GM12878 (cell line): ENCODE results near the gene GNAQ. TPM values are rescaled to one million over a fixed set of nuclear protein-coding genes. Genes with fewer than 3 reads are reported as not detected.

ENCODE experiments used
- ATAC-seq: fragments of 200-7000 bp; cut with Tn5 transposase; 3 replicates; pipeline ENCODE4 v1.9.1; 2020; ENCODE audit warnings: mild to moderate bottlenecking, moderate library complexity
- BruUV-seq: library from RNA; stranded (reverse); fragments of 400-500 nt; replicated peaks from 2 replicates; lab custom pipeline; 2021; lab: Mats Ljungman, UMichigan
- CTCF ChIA-PET: fragments of 300-600 bp; sonication (Branson Sonifier 250); formaldehyde crosslinking; extraction: SDS; loops from one replicate; lab custom pipeline; 2021; ENCODE audit warnings: inconsistent platforms; lab: Yijun Ruan, JAX
- POLR2A ChIA-PET: fragments of 350-600 bp; formaldehyde crosslinking; extraction: SDS; loops from one replicate; lab custom pipeline; 2021; ENCODE audit warnings: inconsistent platforms; lab: Charles Lee
- RAD21 ChIA-PET: fragments of 300-600 bp; sonication (Branson Sonifier 250); formaldehyde crosslinking; loops from one replicate; lab custom pipeline; 2023; ENCODE audit warnings: antibody characterized with exemption; ENCODE audit not compliant: unreplicated experiment; lab: Charles Lee
- SMC1A ChIA-PET: fragments of 300-600 bp; sonication (Branson Sonifier 250); formaldehyde crosslinking; loops from one replicate; lab custom pipeline; 2023; ENCODE audit not compliant: unreplicated experiment, uncharacterized antibody; lab: Charles Lee
- DNase-seq: peaks from one replicate; pipeline ENCODE4 v3.0.0-alpha.2; 2011; ENCODE audit warnings: low read depth, low spot score
- FAIRE-seq: peaks from 3 replicates; lab custom pipeline; 2011; peaks lifted over from hg19 to GRCh38; lab: Jason Lieb, UNC
- H2AFZ ChIP-seq: 2 replicates; pipeline ENCODE4 v1.6.0; 2011; ENCODE audit warnings: low read depth, low read length, control low read depth; ENCODE audit not compliant: control insufficient read depth
- H3K27ac ChIP-seq: 2 replicates; pipeline ENCODE4 v1.5.1; 2011; ENCODE audit warnings: control low read depth; ENCODE audit not compliant: control insufficient read depth, insufficient read depth
- H3K27me3 ChIP-seq, 2 experiments: replicated peaks in 1 of 2; 2 replicates each; pipeline versions ENCODE4 v1.6.0 to v1.6.1; 2011; ENCODE audit warnings: low read length in 1 of 2; ENCODE audit not compliant: control insufficient read depth in 2 of 2, insufficient read depth in 2 of 2
- H3K36me3 ChIP-seq, 2 experiments: 2 replicates each; pipeline ENCODE4 v1.5.1; 2011; ENCODE audit warnings: low read length in 1 of 2; ENCODE audit not compliant: control insufficient read depth in 2 of 2, insufficient read depth in 2 of 2
- H3K4me1 ChIP-seq: 2 replicates; pipeline ENCODE4 v1.6.1; 2011; ENCODE audit warnings: mild to moderate bottlenecking, low read length, moderate library complexity, mixed read lengths; ENCODE audit not compliant: control insufficient read depth, insufficient read depth
- H3K4me2 ChIP-seq: 2 replicates; pipeline ENCODE4 v1.6.0; 2011; ENCODE audit warnings: control low read depth; ENCODE audit not compliant: control insufficient read depth, insufficient read depth
- H3K4me3 ChIP-seq: fragments of 200-600 bp; sonication (generic); 2 replicates; pipeline ENCODE4 v1.5.1; 2016
- H3K79me2 ChIP-seq: 2 replicates; pipeline ENCODE4 v1.6.0; 2011; ENCODE audit warnings: low read length; ENCODE audit not compliant: control insufficient read depth, insufficient read depth
- H3K9ac ChIP-seq: 2 replicates; pipeline ENCODE4 v1.8.0; 2011; ENCODE audit warnings: low read length, control low read depth, mixed read lengths; ENCODE audit not compliant: control insufficient read depth, insufficient read depth
- H3K9me3 ChIP-seq: replicated peaks from 3 replicates; pipeline ENCODE4 v1.5.1; 2011; ENCODE audit warnings: mild to moderate bottlenecking, low read length; ENCODE audit not compliant: control insufficient read depth, insufficient read depth
- H4K20me1 ChIP-seq: 2 replicates; pipeline ENCODE4 v1.6.0; 2011; ENCODE audit not compliant: control insufficient read depth, insufficient read depth
- CREM ChIP-seq: IDR thresholded peaks from 2 replicates; pipeline ENCODE4 v1.6.1; 2014; ENCODE audit warnings: antibody characterized with exemption, low read depth
- EED ChIP-seq: sonication (generic); IDR thresholded peaks from 2 replicates; pipeline ENCODE4 v1.6.1; 2016; ENCODE audit warnings: antibody characterized with exemption, low read depth
- FOXM1 ChIP-seq: IDR thresholded peaks from 2 replicates; pipeline ENCODE4 v1.6.1; 2012; ENCODE audit warnings: low read depth, mild to moderate bottlenecking, inconsistent platforms, low read length, moderate library complexity
- MEF2B ChIP-seq: fragments of 450-650 bp; IDR thresholded peaks from 2 replicates; pipeline ENCODE4 v1.6.1; 2018; ENCODE audit warnings: mild to moderate bottlenecking, moderate library complexity; ENCODE audit not compliant: partially characterized antibody, poor library complexity, severe bottlenecking
- NR2F1 ChIP-seq: fragments of 450-650 bp; conservative IDR thresholded peaks from 2 replicates; pipeline ENCODE4 v1.6.1; 2017; ENCODE audit warnings: mild to moderate bottlenecking
- PAX5 ChIP-seq: IDR thresholded peaks from 2 replicates; pipeline ENCODE4 v1.6.1; 2011; ENCODE audit warnings: low read depth, low read length, borderline replicate concordance
- PRDM15 ChIP-seq: fragments of 450-650 bp; formaldehyde crosslinking; IDR thresholded peaks from 2 replicates; pipeline ENCODE4 v1.4.0; 2020; ENCODE audit warnings: mild to moderate bottlenecking, moderate library complexity
- SP1 ChIP-seq: IDR thresholded peaks from one replicate; pipeline ENCODE4 v1.6.1; 2011; ENCODE audit warnings: low read depth, low read length
- TARDBP ChIP-seq: IDR thresholded peaks from 2 replicates; pipeline ENCODE4 v1.6.1; 2016; ENCODE audit warnings: borderline replicate concordance
- ZZZ3 ChIP-seq: IDR thresholded peaks from 2 replicates; pipeline ENCODE4 v1.6.1; 2011; ENCODE audit warnings: low read depth; ENCODE audit not compliant: control insufficient read depth, insufficient read length
- WGBS: methylation state at CpG from one replicate; pipeline ENCODE4 v1.1.6; 2016; ENCODE audit warnings: low lambda C conversion rate; ENCODE audit not compliant: insufficient replicate concordance, insufficient coverage; ENCODE audit errors: missing lambda C conversion rate; 5-methylcytosine and 5-hydroxymethylcytosine counted together
- in situ Hi-C: fragments of 300-500 bp; cut with MboI; formaldehyde crosslinking; loops from 9 replicates; pipeline ENCODE4 v1.14.3; 2018; ENCODE audit warnings: mixed read lengths
- intact Hi-C: fragments of 100-400 bp; cut with micrococcal nuclease; formaldehyde crosslinking; loops from one replicate; pipeline ENCODE4 v1.14.2; 2022; ENCODE audit not compliant: unreplicated experiment
- polyA plus RNA-seq, 11 experiments: library from polyadenylated mRNA; depleted of rRNA in 4 of 11; unstranded in 6 of 11; stranded (reverse) in 5 of 11; fragments of >200 nt; fragmentation: Nextera tagmentation in 4 of 11; fragmentation: Illumina TruSeq in 1 of 11; extraction: Ambion mirVana in 4 of 11; extraction: Trizol in 1 of 11; gene quantifications; 1 replicate in 1 of 11; 2 replicates in 10 of 11; pipeline versions ENCODE4 v1.2.1 to v1.2.3, GENCODE V29; 2011 to 2016; ENCODE audit warnings: inconsistent platforms in 2 of 11, missing spikeins in 2 of 11, low read depth in 1 of 11
- total RNA-seq, 4 experiments: library from RNA; depleted of rRNA in 3 of 4; stranded (reverse); fragments of >200 nt in 3 of 4; fragmentation: Illumina TruSeq in 1 of 4; extraction: Trizol in 1 of 4; gene quantifications; 2 replicates each; pipeline versions ENCODE4 v1.2.1 to v1.2.3, GENCODE V29; 2013 to 2021
- TF ChIP-seq, protein P1 (sequence below): fragments of 450-650 bp; IDR thresholded peaks from 2 replicates; pipeline ENCODE4 v1.6.1; 2018; ENCODE audit warnings: mild to moderate bottlenecking, low read depth, moderate library complexity; ENCODE audit not compliant: partially characterized antibody
- TF ChIP-seq, protein P2 (sequence below): fragments of 150-350 bp; IDR thresholded peaks from 2 replicates; pipeline ENCODE4 v1.6.1; 2016; ENCODE audit warnings: low read depth, low read length

GNAQ gene
- total and polyA plus RNA-seq, 10 of the 15 experiments (the other 5 are each of a cell fraction or from before 2014, with no cell fraction given): 0.15 to 47.2 (median 0.49) TPM

- no TSS peak for BruUV-seq
- Histone ChIP-seq H3K27ac (no peak overlapping the region), H3K9me3 (no peaks in the 10 kb centered on the region), H4K20me1 (no peaks in the 10 kb centered on the region), H3K4me1 (no peaks in the 10 kb centered on the region), H3K9ac (no peak overlapping the region), H2AFZ (no peak overlapping the region), H3K4me2 (no peak overlapping the region), H3K27me3 (no peaks in the 10 kb centered on the region), H3K36me3 (no peaks in the 10 kb centered on the region), H3K4me3 (no peak overlapping the region), H3K79me2 (no peaks in the 10 kb centered on the region)
- in situ Hi-C loops (no loop called here), intact Hi-C loops (no loop called here)
- RAD21 ChIA-PET: interaction anchor here (1.0 kb wide), 2 partner anchors 11 to 22 kb away, joined by 3 read pairs; no protein-coding TSS in a partner anchor
- CTCF ChIA-PET: interaction anchor here (0.9 kb wide), 1 partner anchor 63 kb away, joined by 3 read pairs; no protein-coding TSS in a partner anchor
- 0% methylated on average over 2 of the region's 2 CpGs for WGBS
- peak; percentile 62 for ATAC-seq
- POLR2A ChIA-PET: interaction anchor here (0.7 kb wide), 1 partner anchor 256 kb away, joined by 4 read pairs; no protein-coding TSS in a partner anchor
- SMC1A ChIA-PET: interaction anchor here (0.6 to 1.8 kb wide), 3 partner anchors 10 to 305 kb away, joined by 3 to 5 read pairs (median 3); no protein-coding TSS in a partner anchor
- DNase-seq: no peak
- FAIRE-seq: no peak
- TF ChIP-seq MEF2B: no peak
- no peak for TF ChIP-seq FOXM1
- no peak for TF ChIP-seq PAX5
- no peak for TF ChIP-seq ZZZ3
- TF ChIP-seq, protein P1, sequence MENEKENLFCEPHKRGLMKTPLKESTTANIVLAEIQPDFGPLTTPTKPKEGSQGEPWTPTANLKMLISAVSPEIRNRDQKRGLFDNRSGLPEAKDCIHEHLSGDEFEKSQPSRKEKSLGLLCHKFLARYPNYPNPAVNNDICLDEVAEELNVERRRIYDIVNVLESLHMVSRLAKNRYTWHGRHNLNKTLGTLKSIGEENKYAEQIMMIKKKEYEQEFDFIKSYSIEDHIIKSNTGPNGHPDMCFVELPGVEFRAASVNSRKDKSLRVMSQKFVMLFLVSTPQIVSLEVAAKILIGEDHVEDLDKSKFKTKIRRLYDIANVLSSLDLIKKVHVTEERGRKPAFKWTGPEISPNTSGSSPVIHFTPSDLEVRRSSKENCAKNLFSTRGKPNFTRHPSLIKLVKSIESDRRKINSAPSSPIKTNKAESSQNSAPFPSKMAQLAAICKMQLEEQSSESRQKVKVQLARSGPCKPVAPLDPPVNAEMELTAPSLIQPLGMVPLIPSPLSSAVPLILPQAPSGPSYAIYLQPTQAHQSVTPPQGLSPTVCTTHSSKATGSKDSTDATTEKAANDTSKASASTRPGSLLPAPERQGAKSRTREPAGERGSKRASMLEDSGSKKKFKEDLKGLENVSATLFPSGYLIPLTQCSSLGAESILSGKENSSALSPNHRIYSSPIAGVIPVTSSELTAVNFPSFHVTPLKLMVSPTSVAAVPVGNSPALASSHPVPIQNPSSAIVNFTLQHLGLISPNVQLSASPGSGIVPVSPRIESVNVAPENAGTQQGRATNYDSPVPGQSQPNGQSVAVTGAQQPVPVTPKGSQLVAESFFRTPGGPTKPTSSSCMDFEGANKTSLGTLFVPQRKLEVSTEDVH: no peak
- TF ChIP-seq, protein P2, sequence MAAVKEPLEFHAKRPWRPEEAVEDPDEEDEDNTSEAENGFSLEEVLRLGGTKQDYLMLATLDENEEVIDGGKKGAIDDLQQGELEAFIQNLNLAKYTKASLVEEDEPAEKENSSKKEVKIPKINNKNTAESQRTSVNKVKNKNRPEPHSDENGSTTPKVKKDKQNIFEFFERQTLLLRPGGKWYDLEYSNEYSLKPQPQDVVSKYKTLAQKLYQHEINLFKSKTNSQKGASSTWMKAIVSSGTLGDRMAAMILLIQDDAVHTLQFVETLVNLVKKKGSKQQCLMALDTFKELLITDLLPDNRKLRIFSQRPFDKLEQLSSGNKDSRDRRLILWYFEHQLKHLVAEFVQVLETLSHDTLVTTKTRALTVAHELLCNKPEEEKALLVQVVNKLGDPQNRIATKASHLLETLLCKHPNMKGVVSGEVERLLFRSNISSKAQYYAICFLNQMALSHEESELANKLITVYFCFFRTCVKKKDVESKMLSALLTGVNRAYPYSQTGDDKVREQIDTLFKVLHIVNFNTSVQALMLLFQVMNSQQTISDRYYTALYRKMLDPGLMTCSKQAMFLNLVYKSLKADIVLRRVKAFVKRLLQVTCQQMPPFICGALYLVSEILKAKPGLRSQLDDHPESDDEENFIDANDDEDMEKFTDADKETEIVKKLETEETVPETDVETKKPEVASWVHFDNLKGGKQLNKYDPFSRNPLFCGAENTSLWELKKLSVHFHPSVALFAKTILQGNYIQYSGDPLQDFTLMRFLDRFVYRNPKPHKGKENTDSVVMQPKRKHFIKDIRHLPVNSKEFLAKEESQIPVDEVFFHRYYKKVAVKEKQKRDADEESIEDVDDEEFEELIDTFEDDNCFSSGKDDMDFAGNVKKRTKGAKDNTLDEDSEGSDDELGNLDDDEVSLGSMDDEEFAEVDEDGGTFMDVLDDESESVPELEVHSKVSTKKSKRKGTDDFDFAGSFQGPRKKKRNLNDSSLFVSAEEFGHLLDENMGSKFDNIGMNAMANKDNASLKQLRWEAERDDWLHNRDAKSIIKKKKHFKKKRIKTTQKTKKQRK: no peak
- no peak for TF ChIP-seq SP1
- no peak for TF ChIP-seq TARDBP
- TF ChIP-seq NR2F1: no peak
- TF ChIP-seq CREM: no peak
- TF ChIP-seq PRDM15 (CRISPR knock-in tag): no peak
- no peak for TF ChIP-seq EED
Observed at GRCh38 chr9:77779010-77779409, 252.6 kb downstream of the GNAQ start.
